Effector CD8-positive, alpha-beta T cell (primary cell): ENCODE measurements around the gene ATP2B2.

ENCODE experiments used
- DNase-seq: peaks from one replicate; lab custom pipeline; 2025; lab: John Stamatoyannopoulos, UW

ATP2B2 gene

GRCh38 chr3:10432156-10432845, 73.1 kb downstream of the ATP2B2 start:
- DNase-seq: no peak

GRCh38 chr3:10430805-10431204, 74.6 kb downstream of the ATP2B2 start:
- DNase-seq: no peak

- DNase-seq: no peak
Observed at GRCh38 chr3:10428406-10429091, 76.8 kb downstream of the ATP2B2 start.

GRCh38 chr3:10426346-10427220, 78.8 kb downstream of the ATP2B2 start:
- no peak for DNase-seq

GRCh38 chr3:10423171-10423882, 82.1 kb downstream of the ATP2B2 start:
- DNase-seq: no peak

- DNase-seq: no peak
Observed at GRCh38 chr3:10421996-10422395, 83.4 kb downstream of the ATP2B2 start.

- no peak for DNase-seq
Observed at GRCh38 chr3:10420745-10421475, 84.5 kb downstream of the ATP2B2 start.

- DNase-seq: no peak
Observed at GRCh38 chr3:10419637-10420232, 85.7 kb downstream of the ATP2B2 start.

- no peak for DNase-seq
Observed at GRCh38 chr3:10417847-10418246, 87.5 kb downstream of the ATP2B2 start.

- no peak for DNase-seq
Observed at GRCh38 chr3:10416730-10417300, 88.6 kb downstream of the ATP2B2 start.

- DNase-seq: no peak
Observed at GRCh38 chr3:10413041-10413440, 92.3 kb downstream of the ATP2B2 start.

GRCh38 chr3:10411598-10412332, 93.6 kb downstream of the ATP2B2 start:
- DNase-seq: no peak

GRCh38 chr3:10410383-10411002, 94.9 kb downstream of the ATP2B2 start:
- no peak for DNase-seq

GRCh38 chr3:10408680-10409079, 96.7 kb downstream of the ATP2B2 start:
- no peak for DNase-seq

GRCh38 chr3:10407361-10407760, 98.0 kb downstream of the ATP2B2 start:
- no peak for DNase-seq

GRCh38 chr3:10406414-10406813, 99.0 kb downstream of the ATP2B2 start:
- DNase-seq: no peak

GRCh38 chr3:10405816-10406215, 99.6 kb downstream of the ATP2B2 start:
- no peak for DNase-seq

- DNase-seq: no peak
Observed at GRCh38 chr3:10404876-10405275, 100.5 kb downstream of the ATP2B2 start.

- DNase-seq: no peak
Observed at GRCh38 chr3:10404377-10404776, 101.0 kb downstream of the ATP2B2 start.
